Measurements from ENCODE around the gene URB2. TPM values are rescaled to one million over a fixed set of nuclear protein-coding genes. Genes with fewer than 3 reads are reported as not detected.

URB2 gene
- total and polyA plus RNA-seq, 2 of the 13 experiments (the other 11 are each of a cell fraction or from before 2014, with no cell fraction given): 4.0 to 17.6 TPM

GRCh38 chr1:229625915-229626831 lies at the start of gene URB2, which contains the start of gene TAF5L (continued):
- TF ChIP-seq, protein P1, sequence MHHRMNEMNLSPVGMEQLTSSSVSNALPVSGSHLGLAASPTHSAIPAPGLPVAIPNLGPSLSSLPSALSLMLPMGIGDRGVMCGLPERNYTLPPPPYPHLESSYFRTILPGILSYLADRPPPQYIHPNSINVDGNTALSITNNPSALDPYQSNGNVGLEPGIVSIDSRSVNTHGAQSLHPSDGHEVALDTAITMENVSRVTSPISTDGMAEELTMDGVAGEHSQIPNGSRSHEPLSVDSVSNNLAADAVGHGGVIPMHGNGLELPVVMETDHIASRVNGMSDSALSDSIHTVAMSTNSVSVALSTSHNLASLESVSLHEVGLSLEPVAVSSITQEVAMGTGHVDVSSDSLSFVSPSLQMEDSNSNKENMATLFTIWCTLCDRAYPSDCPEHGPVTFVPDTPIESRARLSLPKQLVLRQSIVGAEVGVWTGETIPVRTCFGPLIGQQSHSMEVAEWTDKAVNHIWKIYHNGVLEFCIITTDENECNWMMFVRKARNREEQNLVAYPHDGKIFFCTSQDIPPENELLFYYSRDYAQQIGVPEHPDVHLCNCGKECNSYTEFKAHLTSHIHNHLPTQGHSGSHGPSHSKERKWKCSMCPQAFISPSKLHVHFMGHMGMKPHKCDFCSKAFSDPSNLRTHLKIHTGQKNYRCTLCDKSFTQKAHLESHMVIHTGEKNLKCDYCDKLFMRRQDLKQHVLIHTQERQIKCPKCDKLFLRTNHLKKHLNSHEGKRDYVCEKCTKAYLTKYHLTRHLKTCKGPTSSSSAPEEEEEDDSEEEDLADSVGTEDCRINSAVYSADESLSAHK (CRISPR knock-in tag; IDR thresholded peaks at IDR 0.05; ENCODE audit: borderline replicate concordance): no peak
- TF ChIP-seq FOXK1 (CRISPR knock-in tag; IDR thresholded peaks at IDR 0.05; ENCODE audit: borderline replicate concordance, low read depth) (no peak), BORCS8-MEF2B (CRISPR knock-in tag; IDR thresholded peaks at IDR 0.05) (peak; percentile 48; the same call in 1 of the 2 replicates), MIER2 (CRISPR knock-in tag; IDR thresholded peaks at IDR 0.05) (no peak), ZHX2 (IDR thresholded peaks at IDR 0.05; ENCODE audit: low read depth) (no peak; the same call in 1 of the 2 replicates), ZHX2 (CRISPR knock-in tag; IDR thresholded peaks at IDR 0.05; ENCODE audit: borderline replicate concordance) (no peak), NFIC (IDR thresholded peaks at IDR 0.05; ENCODE audit: low read length) (no peak), ZC3H13 (CRISPR knock-in tag; IDR thresholded peaks at IDR 0.05) (no peak), ZNF616 (CRISPR knock-in tag; IDR thresholded peaks at IDR 0.05; ENCODE audit: low read depth) (no peak)
- TF ChIP-seq, protein P2, sequence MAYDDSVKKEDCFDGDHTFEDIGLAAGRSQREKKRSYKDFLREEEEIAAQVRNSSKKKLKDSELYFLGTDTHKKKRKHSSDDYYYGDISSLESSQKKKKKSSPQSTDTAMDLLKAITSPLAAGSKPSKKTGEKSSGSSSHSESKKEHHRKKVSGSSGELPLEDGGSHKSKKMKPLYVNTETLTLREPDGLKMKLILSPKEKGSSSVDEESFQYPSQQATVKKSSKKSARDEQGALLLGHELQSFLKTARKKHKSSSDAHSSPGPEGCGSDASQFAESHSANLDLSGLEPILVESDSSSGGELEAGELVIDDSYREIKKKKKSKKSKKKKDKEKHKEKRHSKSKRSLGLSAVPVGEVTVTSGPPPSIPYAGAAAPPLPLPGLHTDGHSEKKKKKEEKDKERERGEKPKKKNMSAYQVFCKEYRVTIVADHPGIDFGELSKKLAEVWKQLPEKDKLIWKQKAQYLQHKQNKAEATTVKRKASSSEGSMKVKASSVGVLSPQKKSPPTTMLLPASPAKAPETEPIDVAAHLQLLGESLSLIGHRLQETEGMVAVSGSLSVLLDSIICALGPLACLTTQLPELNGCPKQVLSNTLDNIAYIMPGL (CRISPR knock-in tag; IDR thresholded peaks at IDR 0.05; ENCODE audit: borderline replicate concordance in 1 of 2, low read depth in 1 of 2): peak; percentile 23 to 71; a peak in 2 of 4 replicates
- TF ChIP-seq, protein P3, sequence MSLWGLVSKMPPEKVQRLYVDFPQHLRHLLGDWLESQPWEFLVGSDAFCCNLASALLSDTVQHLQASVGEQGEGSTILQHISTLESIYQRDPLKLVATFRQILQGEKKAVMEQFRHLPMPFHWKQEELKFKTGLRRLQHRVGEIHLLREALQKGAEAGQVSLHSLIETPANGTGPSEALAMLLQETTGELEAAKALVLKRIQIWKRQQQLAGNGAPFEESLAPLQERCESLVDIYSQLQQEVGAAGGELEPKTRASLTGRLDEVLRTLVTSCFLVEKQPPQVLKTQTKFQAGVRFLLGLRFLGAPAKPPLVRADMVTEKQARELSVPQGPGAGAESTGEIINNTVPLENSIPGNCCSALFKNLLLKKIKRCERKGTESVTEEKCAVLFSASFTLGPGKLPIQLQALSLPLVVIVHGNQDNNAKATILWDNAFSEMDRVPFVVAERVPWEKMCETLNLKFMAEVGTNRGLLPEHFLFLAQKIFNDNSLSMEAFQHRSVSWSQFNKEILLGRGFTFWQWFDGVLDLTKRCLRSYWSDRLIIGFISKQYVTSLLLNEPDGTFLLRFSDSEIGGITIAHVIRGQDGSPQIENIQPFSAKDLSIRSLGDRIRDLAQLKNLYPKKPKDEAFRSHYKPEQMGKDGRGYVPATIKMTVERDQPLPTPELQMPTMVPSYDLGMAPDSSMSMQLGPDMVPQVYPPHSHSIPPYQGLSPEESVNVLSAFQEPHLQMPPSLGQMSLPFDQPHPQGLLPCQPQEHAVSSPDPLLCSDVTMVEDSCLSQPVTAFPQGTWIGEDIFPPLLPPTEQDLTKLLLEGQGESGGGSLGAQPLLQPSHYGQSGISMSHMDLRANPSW (CRISPR knock-in tag; IDR thresholded peaks at IDR 0.05; ENCODE audit: borderline replicate concordance): no peak
- TF ChIP-seq, protein P4, sequence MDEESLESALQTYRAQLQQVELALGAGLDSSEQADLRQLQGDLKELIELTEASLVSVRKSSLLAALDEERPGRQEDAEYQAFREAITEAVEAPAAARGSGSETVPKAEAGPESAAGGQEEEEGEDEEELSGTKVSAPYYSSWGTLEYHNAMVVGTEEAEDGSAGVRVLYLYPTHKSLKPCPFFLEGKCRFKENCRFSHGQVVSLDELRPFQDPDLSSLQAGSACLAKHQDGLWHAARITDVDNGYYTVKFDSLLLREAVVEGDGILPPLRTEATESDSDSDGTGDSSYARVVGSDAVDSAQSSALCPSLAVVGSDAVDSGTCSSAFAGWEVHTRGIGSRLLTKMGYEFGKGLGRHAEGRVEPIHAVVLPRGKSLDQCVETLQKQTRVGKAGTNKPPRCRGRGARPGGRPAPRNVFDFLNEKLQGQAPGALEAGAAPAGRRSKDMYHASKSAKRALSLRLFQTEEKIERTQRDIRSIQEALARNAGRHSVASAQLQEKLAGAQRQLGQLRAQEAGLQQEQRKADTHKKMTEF (CRISPR knock-in tag; IDR thresholded peaks at IDR 0.05): peak; percentile 66; the same call in 1 of the 2 replicates
